Measurements from ENCODE around the gene AAMDC. TPM values are rescaled to one million over a fixed set of nuclear protein-coding genes. Genes with fewer than 3 reads are reported as not detected.

Gene AAMDC
- total RNA-seq (2014; rRNA removed; shearing (Covaris generic); ENCODE audit: low replicate concordance), result 21.1 and 21.4 TPM in 2 replicates

- peak within 1 kb of the TSS; percentile 95 for H3K4me3 ChIP-seq
- peak; percentile 97 for DNase-seq
- H3K27me3 ChIP-seq, result no peaks in the 10 kb centered on the region
- H3K9me3 ChIP-seq, result peaks cover 4% of the 10 kb centered on the region
- H3K36me3 ChIP-seq, result peaks cover 2% of the 10 kb centered on the region; the same call in 1 of the 2 replicates
Observed at GRCh38 chr11:77820565-77821348, at the start of gene AAMDC, which contains the start of gene RSF1. TSS of gene AAMDC (plus strand) at chr11:77821144. CDS start at chr11:77842497, 21,353 bp downstream. TSS of gene RSF1 (minus strand) at chr11:77820722. CDS start at chr11:77820714, 8 bp downstream.

DNA sequence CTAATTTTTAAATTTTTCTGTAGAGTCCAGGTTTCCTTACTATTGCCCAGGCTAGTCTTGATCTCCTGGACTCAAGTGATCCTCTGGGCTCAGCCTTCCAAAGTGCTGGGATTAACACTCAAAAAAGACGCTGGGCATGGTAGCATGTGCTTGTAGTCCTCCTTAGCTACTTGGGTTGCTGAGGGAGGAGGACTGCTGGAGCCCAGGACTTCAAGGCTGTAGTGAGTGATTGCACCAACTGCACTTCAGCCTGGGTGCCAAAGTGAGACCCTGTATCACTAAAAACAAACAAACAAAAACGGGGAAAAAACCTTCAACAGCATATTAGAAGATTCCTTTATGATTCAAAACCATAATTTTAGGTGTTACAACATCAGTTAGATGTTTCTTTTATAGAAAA, 45.0 kb upstream of the AAMDC start:
- no peak overlapping the region for H3K4me3 ChIP-seq
- no peak for DNase-seq
- H3K27me3 ChIP-seq, result no peaks in the 10 kb centered on the region
- H3K36me3 ChIP-seq, result no peaks in the 10 kb centered on the region
- no peaks in the 10 kb centered on the region; the same call in 1 of the 2 replicates for H3K9me3 ChIP-seq

- no peaks in the 10 kb centered on the region for H3K27me3 ChIP-seq
- no peak overlapping the region for H3K4me3 ChIP-seq
- no peaks in the 10 kb centered on the region; the same call in 1 of the 2 replicates for H3K9me3 ChIP-seq
- DNase-seq, result no peak
- no peaks in the 10 kb centered on the region for H3K36me3 ChIP-seq
Observed at GRCh38 chr11:77776455-77776854, 44.5 kb upstream of the AAMDC start.

DNA sequence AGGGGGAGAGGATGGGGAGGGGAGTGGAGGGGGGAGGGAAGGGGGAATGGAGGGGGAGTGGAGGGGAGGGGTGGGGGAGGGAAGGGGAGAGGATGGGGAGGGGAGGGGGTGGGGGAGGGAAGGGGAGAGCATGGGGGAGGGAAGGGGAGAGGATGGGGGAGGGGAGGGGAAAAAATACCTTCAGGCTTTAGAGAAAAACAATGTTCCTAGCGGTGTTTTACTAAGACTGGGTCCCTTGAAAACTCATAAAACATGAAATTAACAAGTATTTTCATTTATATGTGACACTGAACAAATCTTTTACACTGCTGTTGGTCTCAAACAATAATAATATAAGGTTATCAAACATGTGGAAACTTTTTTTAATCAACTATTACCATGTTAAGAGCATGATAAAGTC, 42.8 kb upstream of the AAMDC start:
- H3K4me3 ChIP-seq, result no peak overlapping the region
- no peaks in the 10 kb centered on the region; the same call in 1 of the 2 replicates for H3K9me3 ChIP-seq
- DNase-seq, result no peak
- no peaks in the 10 kb centered on the region for H3K27me3 ChIP-seq
- no peaks in the 10 kb centered on the region for H3K36me3 ChIP-seq

- DNase-seq, result no peak
- Histone ChIP-seq H3K9me3 (no peaks in the 10 kb centered on the region; the same call in 1 of the 2 replicates), H3K27me3 (no peaks in the 10 kb centered on the region), H3K36me3 (no peaks in the 10 kb centered on the region), H3K4me3 (no peak overlapping the region)
Observed at GRCh38 chr11:77778549-77778948, 42.4 kb upstream of the AAMDC start.

DNA sequence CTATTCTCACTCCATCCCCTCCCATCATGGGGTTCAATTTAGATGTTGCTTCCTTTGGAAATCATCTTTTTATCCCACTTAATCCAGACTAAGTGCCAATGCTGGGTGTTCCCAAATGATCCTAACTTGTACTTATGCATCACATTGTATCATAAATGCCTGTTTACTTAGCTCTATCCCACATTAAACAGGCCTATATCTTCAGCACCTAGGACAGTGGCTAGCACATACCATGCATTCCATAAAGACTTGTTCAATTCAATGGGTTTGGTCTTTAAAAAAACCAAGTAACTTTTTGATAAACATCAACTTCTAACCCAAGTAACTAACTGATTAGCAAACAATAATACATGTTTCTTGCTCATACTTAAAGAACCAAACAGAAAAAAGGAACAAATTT, 41.0 kb upstream of the AAMDC start:
- Histone ChIP-seq H3K9me3 (no peaks in the 10 kb centered on the region; the same call in 1 of the 2 replicates), H3K27me3 (no peaks in the 10 kb centered on the region), H3K36me3 (no peaks in the 10 kb centered on the region), H3K4me3 (no peak overlapping the region)
- DNase-seq, result no peak

GRCh38 chr11:77783025-77783424, 37.9 kb upstream of the AAMDC start:
- no peak for DNase-seq
- no peak overlapping the region for H3K4me3 ChIP-seq
- no peaks in the 10 kb centered on the region; the same call in 1 of the 2 replicates for H3K9me3 ChIP-seq
- no peaks in the 10 kb centered on the region for H3K36me3 ChIP-seq
- H3K27me3 ChIP-seq, result no peaks in the 10 kb centered on the region

- no peaks in the 10 kb centered on the region; the same call in 1 of the 2 replicates for H3K9me3 ChIP-seq
- no peaks in the 10 kb centered on the region for H3K36me3 ChIP-seq
Observed at GRCh38 chr11:77784572-77784971, 36.4 kb upstream of the AAMDC start.

DNA sequence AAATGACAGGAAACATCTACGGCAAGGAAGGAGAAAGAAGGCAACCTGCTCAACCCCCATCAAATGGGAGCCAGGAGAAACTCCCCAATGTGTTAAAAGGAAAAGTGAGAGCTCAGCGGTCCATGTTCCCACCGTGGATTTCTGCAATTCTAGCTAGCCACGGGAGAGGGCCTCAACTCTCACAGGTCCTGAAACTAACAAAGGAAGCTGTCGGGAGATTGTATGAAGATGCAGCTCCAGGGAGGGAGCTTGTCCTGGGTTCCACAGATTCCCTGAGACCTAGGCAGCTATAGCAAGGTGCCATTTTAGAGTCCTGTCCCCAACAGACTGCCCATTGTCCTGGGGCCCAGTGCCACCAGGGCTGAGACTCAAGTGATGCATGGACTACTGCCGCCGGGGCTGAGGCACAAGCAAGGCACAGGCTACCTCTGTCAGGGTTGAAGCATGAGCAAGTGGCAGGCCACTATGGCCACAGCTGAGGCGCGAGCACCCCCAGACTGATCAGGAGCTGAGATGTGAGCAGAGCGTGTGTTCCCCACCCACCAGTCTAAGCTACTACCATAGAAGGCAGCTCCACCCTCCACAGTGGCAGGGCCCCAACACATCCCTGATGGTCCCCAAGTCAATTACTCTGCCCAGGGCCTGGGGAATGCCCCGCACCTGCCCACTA, 31.7 kb upstream of the AAMDC start:
- Histone ChIP-seq H3K36me3 (peaks cover 23% of the 10 kb centered on the region), H3K4me3 (no peak overlapping the region), H3K27me3 (no peaks in the 10 kb centered on the region), H3K9me3 (peaks cover 7% of the 10 kb centered on the region)
- DNase-seq, result no peak

More at GRCh38 chr11:77784572-77784971, 36.4 kb upstream of the AAMDC start:
- Histone ChIP-seq H3K27me3 (no peaks in the 10 kb centered on the region), H3K4me3 (no peak overlapping the region)
- DNase-seq, result no peak

- peaks cover 9% of the 10 kb centered on the region for H3K9me3 ChIP-seq
- peaks cover 23% of the 10 kb centered on the region for H3K36me3 ChIP-seq
- no peak overlapping the region for H3K4me3 ChIP-seq
- H3K27me3 ChIP-seq, result no peaks in the 10 kb centered on the region
- DNase-seq, result no peak
Observed at GRCh38 chr11:77789731-77790476, 31.0 kb upstream of the AAMDC start.

- Histone ChIP-seq H3K4me3 (no peak overlapping the region), H3K9me3 (peaks cover 9% of the 10 kb centered on the region), H3K27me3 (no peaks in the 10 kb centered on the region), H3K36me3 (peaks cover 23% of the 10 kb centered on the region)
- no peak for DNase-seq
Observed at GRCh38 chr11:77791301-77791700, 29.6 kb upstream of the AAMDC start.

GRCh38 chr11:77793972-77794371, 27.0 kb upstream of the AAMDC start:
- peaks cover 9% of the 10 kb centered on the region for H3K9me3 ChIP-seq
- H3K4me3 ChIP-seq, result no peak overlapping the region
- no peak for DNase-seq
- peaks cover 28% of the 10 kb centered on the region for H3K36me3 ChIP-seq
- no peaks in the 10 kb centered on the region for H3K27me3 ChIP-seq

- no peak overlapping the region for H3K4me3 ChIP-seq
- H3K36me3 ChIP-seq, result peaks cover 4% of the 10 kb centered on the region; the same call in 1 of the 2 replicates
- no peaks in the 10 kb centered on the region for H3K27me3 ChIP-seq
- H3K9me3 ChIP-seq, result 0 out of 2 replicates have a peak, but pooled peaks cover 2% of the 10 kb centered on the region
- DNase-seq, result no peak
Observed at GRCh38 chr11:77799338-77799737, 21.6 kb upstream of the AAMDC start.

GRCh38 chr11:77800449-77800848, 20.5 kb upstream of the AAMDC start:
- H3K36me3 ChIP-seq, result peaks cover 4% of the 10 kb centered on the region; the same call in 1 of the 2 replicates
- no peaks in the 10 kb centered on the region for H3K9me3 ChIP-seq
- DNase-seq, result no peak
- H3K27me3 ChIP-seq, result no peaks in the 10 kb centered on the region
- no peak overlapping the region for H3K4me3 ChIP-seq

- no peaks in the 10 kb centered on the region for H3K27me3 ChIP-seq
- peaks cover 4% of the 10 kb centered on the region; the same call in 1 of the 2 replicates for H3K36me3 ChIP-seq
- H3K9me3 ChIP-seq, result no peaks in the 10 kb centered on the region
- H3K4me3 ChIP-seq, result no peak overlapping the region
- no peak for DNase-seq
Observed at GRCh38 chr11:77801477-77801876, 19.5 kb upstream of the AAMDC start.

GRCh38 chr11:77806415-77806814, 14.5 kb upstream of the AAMDC start:
- peaks cover 15% of the 10 kb centered on the region for H3K36me3 ChIP-seq
- H3K27me3 ChIP-seq, result no peaks in the 10 kb centered on the region
- DNase-seq, result no peak
- H3K9me3 ChIP-seq, result no peaks in the 10 kb centered on the region
- H3K4me3 ChIP-seq, result no peak overlapping the region

DNA sequence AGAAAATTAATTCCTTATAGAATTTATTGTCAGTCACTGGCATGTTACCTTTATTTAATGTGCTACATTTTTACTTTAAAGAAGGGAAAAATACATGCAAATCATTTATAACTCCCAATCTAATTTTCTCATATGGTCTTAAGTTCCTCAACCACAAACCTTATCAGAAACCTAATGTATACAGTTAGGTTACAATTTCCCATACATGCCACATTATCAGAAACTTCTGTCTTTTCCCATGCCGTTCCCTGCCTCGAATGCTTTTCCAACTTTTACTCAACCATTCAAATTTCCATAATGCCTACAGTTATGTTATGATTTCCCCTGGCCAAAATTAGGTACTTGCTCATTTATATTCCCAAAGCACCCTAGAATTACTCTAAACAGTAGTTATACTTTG, 14.0 kb upstream of the AAMDC start:
- peaks cover 19% of the 10 kb centered on the region for H3K36me3 ChIP-seq
- H3K27me3 ChIP-seq, result no peaks in the 10 kb centered on the region
- no peak overlapping the region for H3K4me3 ChIP-seq
- no peaks in the 10 kb centered on the region for H3K9me3 ChIP-seq
- no peak for DNase-seq

All from MG63 (cell line).